Keratinocyte (primary cell): ENCODE results near the gene ANKFN1.

Experiments
- EZH2 ChIP-seq: IDR thresholded peaks from one replicate; pipeline ENCODE4 v1.6.1; 2012; ENCODE audit warnings: inconsistent platforms, mild to moderate bottlenecking, low read length, moderate library complexity
- TF ChIP-seq, protein P1 (sequence below), 3 experiments: IDR thresholded peaks in 1 of 3; conservative IDR thresholded peaks in 1 of 3; optimal IDR thresholded peaks in 1 of 3; 2 replicates in 2 of 3; 3 replicates in 1 of 3; pipeline versions ENCODE3 to v1.5.1; 2011; ENCODE audit warnings: low read length in 3 of 3, mild to moderate bottlenecking in 3 of 3, moderate library complexity in 2 of 3, control low read depth in 1 of 3, inconsistent platforms in 1 of 3; ENCODE audit not compliant: insufficient read depth in 2 of 3; ENCODE audit errors: extremely low read depth in 1 of 3

DNA sequence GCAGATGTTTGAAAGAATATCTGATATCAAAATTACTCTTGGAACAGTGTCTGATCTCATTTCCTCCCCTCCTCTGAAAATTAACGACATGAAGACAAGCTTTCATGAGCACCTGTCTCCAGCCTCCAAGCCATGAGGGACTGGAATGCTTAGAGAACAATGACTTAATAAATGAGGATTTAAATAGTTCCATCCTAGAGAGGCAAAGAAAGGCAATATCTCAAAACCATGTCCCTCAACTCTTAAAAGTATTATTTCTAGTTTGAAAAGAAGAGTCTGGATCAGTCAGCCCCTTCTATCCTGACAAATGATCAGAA is 137.5 kb downstream of the ANKFN1 start:
- TF ChIP-seq, protein P1, sequence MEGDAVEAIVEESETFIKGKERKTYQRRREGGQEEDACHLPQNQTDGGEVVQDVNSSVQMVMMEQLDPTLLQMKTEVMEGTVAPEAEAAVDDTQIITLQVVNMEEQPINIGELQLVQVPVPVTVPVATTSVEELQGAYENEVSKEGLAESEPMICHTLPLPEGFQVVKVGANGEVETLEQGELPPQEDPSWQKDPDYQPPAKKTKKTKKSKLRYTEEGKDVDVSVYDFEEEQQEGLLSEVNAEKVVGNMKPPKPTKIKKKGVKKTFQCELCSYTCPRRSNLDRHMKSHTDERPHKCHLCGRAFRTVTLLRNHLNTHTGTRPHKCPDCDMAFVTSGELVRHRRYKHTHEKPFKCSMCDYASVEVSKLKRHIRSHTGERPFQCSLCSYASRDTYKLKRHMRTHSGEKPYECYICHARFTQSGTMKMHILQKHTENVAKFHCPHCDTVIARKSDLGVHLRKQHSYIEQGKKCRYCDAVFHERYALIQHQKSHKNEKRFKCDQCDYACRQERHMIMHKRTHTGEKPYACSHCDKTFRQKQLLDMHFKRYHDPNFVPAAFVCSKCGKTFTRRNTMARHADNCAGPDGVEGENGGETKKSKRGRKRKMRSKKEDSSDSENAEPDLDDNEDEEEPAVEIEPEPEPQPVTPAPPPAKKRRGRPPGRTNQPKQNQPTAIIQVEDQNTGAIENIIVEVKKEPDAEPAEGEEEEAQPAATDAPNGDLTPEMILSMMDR (optimal IDR thresholded peaks at IDR 0.05 in 1 of 3, IDR thresholded peaks at IDR 0.05 in 1 of 3, conservative IDR thresholded peaks at IDR 0.05 in 1 of 3; ENCODE audit: extremely low read depth in 1 of 3, insufficient read depth in 2 of 3, low read length in 3 of 3): no peak
- no peak for TF ChIP-seq EZH2
